Inflammatory macrophage treated with lipopolysaccharide for 4 hours (primary cell): ENCODE data around the gene AGAP1.

Experiments
- DNase-seq: peaks from one replicate; pipeline ENCODE4 v3.0.0-alpha.2; 2020

Gene AGAP1

DNA sequence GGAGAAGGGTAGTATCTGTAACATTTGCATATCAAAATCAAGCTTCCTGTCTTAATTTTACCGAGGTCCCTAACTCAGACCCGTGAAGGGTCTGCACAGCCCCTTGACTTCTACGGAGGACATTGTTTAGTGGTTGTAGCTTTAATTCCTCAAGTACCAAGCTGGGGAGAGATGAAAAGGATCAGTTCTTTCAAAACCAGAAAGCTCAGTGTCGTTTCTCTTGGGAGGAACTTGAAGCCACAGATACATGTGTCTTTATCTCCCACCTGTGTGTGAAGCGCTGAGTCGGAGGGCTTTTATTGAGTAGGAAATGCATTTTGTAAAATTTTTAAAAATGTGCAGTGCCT, 410.7 kb downstream of the AGAP1 start:
- no peak for DNase-seq

- no peak for DNase-seq
Measured at GRCh38 chr2:235908826-235909225, 415.0 kb downstream of the AGAP1 start.

DNA sequence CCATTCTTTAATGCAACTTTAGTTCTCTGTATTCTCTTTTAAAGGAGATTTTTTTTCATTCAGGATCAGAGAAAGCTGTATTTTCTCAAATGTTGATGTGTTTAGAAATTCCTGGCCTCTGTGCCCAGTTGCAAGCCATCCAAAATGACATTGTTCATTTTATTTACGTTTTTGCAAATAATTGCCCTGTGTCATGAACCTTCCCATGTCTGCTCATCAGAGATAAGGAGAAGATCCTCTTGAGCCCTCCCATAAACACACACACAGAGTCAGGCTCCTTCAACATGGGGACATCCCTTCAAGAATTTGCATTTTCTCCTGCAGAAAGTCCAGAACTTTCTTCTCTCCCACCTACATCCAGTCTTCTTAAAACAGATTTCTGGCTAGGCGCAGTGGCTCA, 415.5 kb downstream of the AGAP1 start:
- no peak for DNase-seq

DNA sequence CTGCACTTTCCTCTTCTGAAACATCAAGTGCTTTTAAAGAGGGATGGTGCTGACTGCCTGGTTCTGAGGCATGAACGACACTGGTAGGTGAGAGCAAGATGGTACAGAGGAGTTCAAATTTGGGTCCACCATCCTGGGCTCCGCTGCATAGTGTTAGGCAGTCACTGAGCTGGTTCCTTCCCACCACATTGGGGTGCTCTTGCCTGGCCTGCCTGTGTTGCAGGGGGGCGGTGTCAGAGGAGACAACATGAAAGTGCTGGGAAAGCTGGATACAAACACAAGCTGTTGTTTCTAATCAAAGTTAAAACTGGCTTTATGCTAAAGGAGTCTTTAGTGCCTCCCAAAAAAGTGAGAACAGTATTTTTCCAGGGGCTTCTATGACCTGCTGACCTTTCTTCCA, 416.2 kb downstream of the AGAP1 start:
- no peak for DNase-seq

- DNase-seq, result no peak
Measured at GRCh38 chr2:235911125-235911524, 417.3 kb downstream of the AGAP1 start.

DNA sequence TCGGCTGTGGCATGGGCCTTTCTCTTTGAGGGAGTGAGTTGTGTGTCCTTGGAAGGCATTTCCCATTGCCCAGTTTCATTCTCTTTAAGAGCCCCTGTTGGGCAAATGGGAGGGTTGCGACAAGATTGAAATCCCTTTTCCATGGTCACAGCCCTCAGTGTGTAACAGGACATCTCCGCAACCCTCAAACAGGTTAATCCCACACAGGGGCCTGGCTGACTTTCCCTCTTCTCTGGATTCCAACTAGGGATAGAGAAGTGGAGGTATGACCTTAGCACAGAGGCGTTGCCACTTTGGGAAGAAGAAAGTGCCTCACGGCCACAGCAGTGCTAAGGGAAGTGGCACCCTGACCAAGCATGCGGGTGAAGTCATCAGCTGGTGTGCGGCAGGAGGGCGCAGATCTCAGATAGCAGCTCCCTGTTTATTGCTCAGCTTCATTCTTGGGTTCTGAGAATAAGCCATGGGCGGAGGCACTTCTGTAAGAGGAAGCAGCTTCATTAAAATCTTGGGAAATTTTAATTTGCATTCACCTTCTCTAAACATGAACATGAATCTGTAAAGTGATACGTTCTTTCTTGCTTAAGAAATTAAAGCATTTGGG, 417.9 kb downstream of the AGAP1 start:
- no peak for DNase-seq

- no peak for DNase-seq
Measured at GRCh38 chr2:235914756-235915155, 420.9 kb downstream of the AGAP1 start.

DNA sequence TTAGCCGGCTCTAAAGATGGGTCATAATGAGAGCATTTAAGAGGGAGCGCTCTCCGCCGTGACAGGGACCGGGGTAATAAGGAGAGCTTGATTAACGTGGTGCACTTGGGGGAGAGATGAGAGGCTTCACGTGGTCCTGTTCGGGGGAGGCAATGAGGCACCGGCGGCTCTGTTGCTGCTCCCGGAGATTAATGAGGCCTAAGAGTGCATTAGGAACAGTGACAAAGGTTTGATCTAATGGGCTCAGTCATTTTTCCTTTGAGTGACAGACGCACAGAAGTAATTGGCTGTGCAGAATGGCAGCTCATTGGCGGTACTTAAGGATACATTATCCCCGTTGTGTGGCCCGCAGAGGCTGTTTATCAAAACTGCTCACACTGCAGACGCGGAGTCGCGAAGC, 423.7 kb downstream of the AGAP1 start:
- no peak for DNase-seq

- no peak for DNase-seq
Measured at GRCh38 chr2:235918876-235919275, 425.0 kb downstream of the AGAP1 start.

- DNase-seq, result no peak
Measured at GRCh38 chr2:235920216-235920865, 426.5 kb downstream of the AGAP1 start.

DNA sequence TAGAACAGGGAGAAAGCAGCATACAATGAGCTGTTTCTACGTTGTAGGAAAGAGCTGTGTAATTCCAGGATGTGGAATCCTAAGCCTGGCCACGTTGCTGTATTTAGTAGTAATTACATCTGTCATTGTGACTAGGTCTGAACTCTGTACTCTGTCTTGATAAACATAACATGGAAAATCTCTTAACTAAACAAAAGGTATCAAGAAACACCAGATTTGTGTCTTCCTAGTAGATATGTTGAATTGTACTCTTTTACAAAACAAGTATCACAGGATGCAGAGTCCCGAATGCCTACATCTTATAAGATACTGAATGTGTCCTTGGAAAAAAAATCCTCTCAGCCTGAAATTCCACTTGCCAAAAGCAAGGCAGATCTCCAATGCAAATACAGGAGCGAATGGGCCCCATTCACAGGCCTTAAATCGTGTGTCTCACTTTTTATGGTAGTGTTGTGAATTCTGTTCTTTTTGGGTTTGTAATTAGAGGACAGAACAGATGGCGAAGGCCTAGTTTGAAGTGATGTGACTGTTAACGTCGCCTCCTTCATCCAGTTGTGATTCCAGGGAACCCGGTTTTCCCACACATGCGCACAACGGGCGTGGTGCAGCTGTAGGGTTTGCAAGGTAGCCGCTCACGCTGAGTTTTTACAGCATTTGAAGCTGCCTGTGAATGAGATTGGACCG, 427.8 kb downstream of the AGAP1 start:
- DNase-seq, result no peak

DNA sequence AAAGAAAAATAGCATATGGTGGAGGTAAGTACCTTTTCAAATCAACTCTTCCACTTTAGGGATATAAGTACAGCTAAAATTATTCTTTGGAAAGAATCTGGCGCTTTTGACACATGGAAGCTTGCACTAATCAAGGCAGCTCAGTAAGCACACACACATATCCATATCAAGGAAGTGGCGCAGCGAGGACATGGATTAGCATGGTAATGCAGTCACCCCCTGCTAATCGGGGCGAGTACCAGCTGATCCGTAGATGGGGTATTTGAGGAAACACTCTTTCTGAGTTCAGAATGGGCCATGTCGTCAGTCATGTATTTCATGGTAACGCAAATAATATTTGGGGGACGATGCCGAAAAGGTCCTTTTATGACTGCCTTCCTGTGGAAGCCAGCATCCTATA, 429.0 kb downstream of the AGAP1 start:
- no peak for DNase-seq

DNA sequence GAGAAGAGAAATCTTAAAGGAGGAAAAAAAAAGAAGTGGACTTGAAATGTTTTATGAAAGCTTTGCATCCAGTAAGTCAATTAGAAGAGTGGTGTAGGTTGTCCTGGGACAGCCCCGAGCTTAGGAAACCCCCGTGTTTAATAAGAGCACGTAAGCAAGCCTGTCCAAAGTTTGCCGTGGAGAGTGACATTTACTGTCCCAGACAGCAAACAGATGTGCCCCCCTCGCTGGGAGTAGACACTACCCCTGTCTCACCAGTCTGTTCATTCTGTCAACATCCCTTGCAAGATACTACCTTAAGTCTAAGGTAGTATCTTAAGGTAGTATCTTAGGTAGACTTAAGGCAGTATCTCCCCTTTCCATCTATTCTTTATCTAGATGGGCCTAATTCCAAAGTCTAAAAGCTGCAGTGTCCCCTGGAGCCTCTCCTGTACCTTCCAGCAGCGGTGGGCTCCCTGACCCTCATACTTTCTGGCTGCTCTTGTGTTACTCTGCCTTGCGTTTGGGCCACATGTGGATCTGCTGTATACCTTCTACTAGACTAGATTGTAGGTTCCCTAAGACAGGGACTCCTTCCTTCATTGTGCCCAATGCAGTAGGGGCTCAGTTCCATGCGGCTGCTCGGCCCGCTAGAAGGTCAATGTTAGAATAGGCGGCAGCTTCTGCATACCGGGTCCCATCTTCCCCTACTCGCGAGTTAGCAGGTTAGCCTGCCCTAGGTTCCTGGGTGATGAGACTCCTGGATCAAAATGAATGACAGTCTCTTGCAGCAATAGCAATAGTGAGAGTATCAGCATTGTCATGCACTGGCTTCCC, 430.2 kb downstream of the AGAP1 start:
- no peak for DNase-seq

DNA sequence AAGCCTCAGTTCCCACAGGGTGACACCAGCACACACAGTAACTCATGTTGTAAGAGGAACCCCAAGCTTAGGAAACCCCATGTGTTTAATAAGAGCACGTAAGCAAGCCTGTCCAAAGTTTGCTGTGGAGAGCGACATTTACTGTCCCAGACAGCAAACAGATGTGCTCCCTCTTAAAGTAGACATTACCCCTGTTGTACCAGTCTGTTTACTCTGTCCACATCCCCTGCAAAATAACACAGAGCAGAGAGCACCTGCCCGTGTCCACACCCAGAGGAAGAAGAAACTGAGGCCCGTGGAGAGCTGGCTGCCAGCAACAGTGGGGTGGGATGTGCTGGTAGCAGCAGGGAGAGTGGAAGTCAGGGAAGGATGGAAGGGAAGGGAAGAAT, 430.8 kb downstream of the AGAP1 start:
- no peak for DNase-seq

DNA sequence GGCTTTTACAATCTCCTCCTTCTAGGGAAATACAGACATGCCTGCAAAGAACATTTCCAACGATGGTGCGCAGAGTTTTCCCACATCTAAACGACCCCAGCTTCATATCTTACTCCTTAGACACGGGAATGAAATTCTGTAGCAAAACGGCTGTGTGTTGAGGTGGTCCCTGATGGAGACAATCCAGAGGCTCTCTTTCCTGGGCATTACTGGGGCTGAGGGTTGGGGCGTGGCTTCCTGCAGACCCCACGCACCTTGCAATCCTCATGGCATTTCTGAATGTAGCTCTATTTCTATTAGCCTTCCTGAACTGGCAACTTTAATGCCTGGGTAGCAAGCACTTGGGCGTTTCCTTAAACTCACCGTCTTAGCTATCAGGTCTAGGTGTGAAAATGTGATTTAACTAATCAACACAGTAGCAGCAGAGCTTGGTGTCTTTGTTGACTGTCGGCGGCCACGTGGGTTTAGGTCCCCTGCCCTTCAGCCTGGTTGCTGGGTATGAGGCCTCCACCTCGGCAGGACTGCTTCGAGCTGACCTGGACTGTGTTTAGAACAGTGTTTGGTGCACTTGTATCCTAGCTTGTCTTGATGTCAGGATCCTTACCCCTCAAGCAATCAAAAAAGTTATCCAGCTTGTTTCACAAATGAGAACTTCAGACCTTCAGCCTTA, 431.5 kb downstream of the AGAP1 start:
- DNase-seq, result no peak

- no peak for DNase-seq
Measured at GRCh38 chr2:235926229-235926628, 432.4 kb downstream of the AGAP1 start.

DNA sequence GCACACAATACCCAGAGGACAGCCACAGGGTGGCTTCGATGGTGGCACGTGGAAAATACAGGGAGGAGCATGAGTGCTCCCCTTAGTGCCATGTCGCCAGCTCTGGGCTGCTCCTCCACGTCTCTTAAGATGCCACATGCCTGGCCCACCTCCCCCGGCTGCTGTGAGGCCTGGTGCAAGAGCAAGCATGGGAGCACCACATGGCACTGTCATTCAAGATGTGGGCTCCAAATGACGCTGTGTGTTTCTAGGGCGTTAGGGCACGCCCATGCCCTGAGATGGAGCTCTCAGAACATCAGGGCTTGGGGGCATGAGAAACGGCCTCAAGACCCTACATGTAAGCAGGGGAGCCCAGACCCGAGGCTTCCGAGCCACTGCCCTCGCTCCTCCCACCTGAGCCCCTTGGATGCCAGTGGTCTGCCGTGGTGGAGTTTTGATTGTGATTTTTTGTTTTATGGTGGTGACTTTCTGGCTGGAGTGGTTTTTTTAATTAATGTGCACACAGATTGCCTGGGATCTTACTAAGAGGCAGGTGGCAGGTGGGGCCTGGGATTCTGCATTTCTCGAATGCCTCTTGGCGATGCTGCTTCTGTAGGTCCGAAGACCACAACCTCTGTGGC, 435.0 kb downstream of the AGAP1 start:
- no peak for DNase-seq

DNA sequence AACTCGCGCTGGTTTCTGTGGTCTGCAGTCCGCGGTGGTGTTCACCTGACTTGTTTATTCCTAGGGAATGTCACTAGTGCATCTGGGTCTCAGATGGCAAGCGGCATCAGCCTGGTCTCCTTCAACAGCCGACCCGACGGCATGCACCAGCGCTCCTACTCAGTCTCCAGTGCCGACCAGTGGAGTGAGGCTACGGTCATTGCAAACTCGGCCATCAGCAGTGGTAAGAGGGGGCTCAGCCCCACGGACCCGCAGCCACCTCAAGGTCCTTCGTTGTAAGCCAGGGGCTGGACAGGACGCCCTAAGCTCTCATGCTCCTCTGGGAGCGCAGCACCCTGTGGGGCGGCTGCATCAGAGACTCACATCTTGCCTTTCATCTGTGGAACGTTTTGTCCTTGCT, 436.9 kb downstream of the AGAP1 start:
- DNase-seq, result no peak

DNA sequence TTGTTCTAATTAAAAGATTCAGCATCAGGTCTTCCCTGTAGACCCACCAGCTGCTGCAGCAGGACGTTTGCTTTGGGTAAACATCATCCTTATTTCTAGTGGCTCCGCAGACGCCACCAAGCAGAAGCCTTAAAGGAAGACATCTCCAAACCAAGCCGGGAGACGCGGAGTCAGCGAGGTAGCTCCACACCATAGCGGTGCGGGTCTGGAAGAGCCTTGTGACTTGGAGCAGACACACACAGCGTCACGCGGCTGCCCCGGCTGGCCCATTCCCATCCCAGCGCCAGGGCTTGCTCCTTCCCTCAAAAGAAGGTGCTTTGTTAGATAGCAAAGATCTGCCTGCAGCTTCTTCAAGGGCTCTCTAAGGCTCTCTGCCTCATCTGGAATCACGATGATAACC, 437.8 kb downstream of the AGAP1 start:
- DNase-seq, result no peak

- no peak for DNase-seq
Measured at GRCh38 chr2:235934059-235934773, 440.4 kb downstream of the AGAP1 start.

DNA sequence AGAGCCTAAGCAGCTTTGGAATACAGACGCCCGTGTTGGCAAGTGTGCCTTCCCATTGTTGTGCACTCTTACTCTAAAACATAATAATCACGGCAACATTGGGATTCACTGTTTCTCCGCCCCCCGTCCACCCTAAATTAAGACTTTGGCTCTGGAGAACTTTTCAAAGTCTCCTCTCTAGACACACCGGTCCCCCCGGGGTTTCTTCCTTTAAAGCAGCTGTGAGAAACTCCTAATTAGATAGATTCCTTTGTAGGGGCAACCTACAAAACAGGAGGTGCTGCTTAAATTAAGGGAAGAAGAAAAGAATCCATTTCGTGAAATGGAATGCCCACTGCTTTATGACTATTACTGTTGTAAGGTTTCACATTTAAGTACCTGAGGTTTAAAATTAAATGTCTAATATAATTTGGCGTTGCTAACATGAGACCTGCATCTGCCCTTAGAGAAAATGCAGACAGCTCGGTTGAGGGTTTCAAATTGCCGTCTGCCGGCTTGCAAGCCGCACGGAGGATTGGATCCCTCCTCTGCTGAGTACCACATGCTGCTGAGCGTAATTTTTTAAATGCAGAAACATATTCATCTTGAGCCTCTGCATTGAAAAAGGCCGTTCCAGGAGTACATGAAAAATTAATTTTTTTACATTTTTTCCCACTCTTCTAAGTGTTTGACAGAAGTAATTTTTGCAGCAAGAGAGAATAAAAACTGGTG, 441.1 kb downstream of the AGAP1 start:
- no peak for DNase-seq
